Keratinocyte (primary cell): ENCODE data around the gene SDF2L1. TPM values are rescaled to one million over a fixed set of nuclear protein-coding genes. Genes with fewer than 3 reads are reported as not detected.
"Not testable (repeated sequence)": the region's sequence is repeated elsewhere in the genome, so short reads cannot be mapped to it uniquely, and the experiment has no call there.

Experiments
- DNase-seq: peaks from one replicate; pipeline ENCODE4 v3.0.0-alpha.2; 2011; ENCODE audit warnings: low read depth, missing footprints, low spot score
- FAIRE-seq: peaks from 2 replicates; lab custom pipeline; 2011; peaks lifted over from hg19 to GRCh38; lab: Jason Lieb, UNC
- H2AFZ ChIP-seq: 2 replicates; pipeline ENCODE4 v1.6.0; 2012; ENCODE audit warnings: low read length, control low read depth, inconsistent platforms; ENCODE audit not compliant: control insufficient read depth
- H3K27ac ChIP-seq: 2 replicates; pipeline ENCODE4 v1.5.1; 2011; ENCODE audit warnings: low read length; ENCODE audit not compliant: control insufficient read depth, insufficient read depth
- H3K27me3 ChIP-seq: 3 replicates; pipeline ENCODE4 v1.6.0; 2011; ENCODE audit warnings: low read length; ENCODE audit not compliant: control insufficient read depth, insufficient read depth; ENCODE audit errors: extremely low read depth
- H3K36me3 ChIP-seq, 2 experiments: 2 replicates in 1 of 2; 3 replicates in 1 of 2; pipeline ENCODE4 v1.5.1; 2011; ENCODE audit warnings: low read length in 2 of 2, mild to moderate bottlenecking in 1 of 2; ENCODE audit not compliant: control insufficient read depth in 2 of 2, insufficient read depth in 2 of 2; ENCODE audit errors: extremely low read depth in 1 of 2
- H3K4me1 ChIP-seq: 3 replicates; pipeline ENCODE4 v1.5.1; 2011; ENCODE audit warnings: low read length; ENCODE audit not compliant: control insufficient read depth, insufficient read depth; ENCODE audit errors: extremely low read depth
- H3K4me2 ChIP-seq: 3 replicates; pipeline ENCODE4 v1.6.0; 2011; ENCODE audit warnings: low read depth, low read length; ENCODE audit not compliant: control insufficient read depth, insufficient read depth; ENCODE audit errors: extremely low read depth
- H3K4me3 ChIP-seq, 3 experiments: fragments of 200-600 bp in 1 of 3; sonication (generic) in 1 of 3; 2 replicates in 2 of 3; 3 replicates in 1 of 3; pipeline ENCODE4 v1.5.1; 2011 to 2016; ENCODE audit warnings: low read length in 3 of 3, mild to moderate bottlenecking in 3 of 3, control low read depth in 2 of 3, inconsistent platforms in 1 of 3, low read depth in 1 of 3, mixed read lengths in 1 of 3, mixed run types in 1 of 3, moderate library complexity in 1 of 3; ENCODE audit not compliant: control insufficient read depth in 2 of 3, insufficient read depth in 2 of 3; ENCODE audit errors: extremely low read depth in 1 of 3
- H3K79me2 ChIP-seq: 2 replicates; pipeline ENCODE4 v1.6.0; 2012; ENCODE audit warnings: low read length; ENCODE audit not compliant: control insufficient read depth, insufficient read depth
- H3K9ac ChIP-seq: 3 replicates; pipeline ENCODE4 v1.6.0; 2011; ENCODE audit warnings: low read length; ENCODE audit not compliant: control insufficient read depth, insufficient read depth; ENCODE audit errors: extremely low read depth
- H3K9me1 ChIP-seq: 3 replicates; pipeline ENCODE4 v1.6.0; 2011; ENCODE audit warnings: low read length; ENCODE audit not compliant: control insufficient read depth, insufficient read depth; ENCODE audit errors: extremely low read depth
- H3K9me3 ChIP-seq: 2 replicates; pipeline ENCODE4 v1.5.1; 2012; ENCODE audit warnings: low read depth, low read length; ENCODE audit not compliant: control insufficient read depth
- H4K20me1 ChIP-seq: 3 replicates; pipeline ENCODE4 v1.6.0; 2011; ENCODE audit warnings: low read length; ENCODE audit not compliant: control insufficient read depth, insufficient read depth; ENCODE audit errors: extremely low read depth
- CTCF ChIP-seq, 3 experiments: IDR thresholded peaks in 1 of 3; conservative IDR thresholded peaks in 1 of 3; optimal IDR thresholded peaks in 1 of 3; 2 replicates in 2 of 3; 3 replicates in 1 of 3; pipeline versions ENCODE3 to v1.5.1; 2011; ENCODE audit warnings: low read length in 3 of 3, mild to moderate bottlenecking in 3 of 3, moderate library complexity in 2 of 3, control low read depth in 1 of 3, inconsistent platforms in 1 of 3; ENCODE audit not compliant: insufficient read depth in 2 of 3; ENCODE audit errors: extremely low read depth in 1 of 3
- EZH2 ChIP-seq: IDR thresholded peaks from one replicate; pipeline ENCODE4 v1.6.1; 2012; ENCODE audit warnings: inconsistent platforms, mild to moderate bottlenecking, low read length, moderate library complexity
- dilution Hi-C: fragments of 300-500 bp; cut with MboI; formaldehyde crosslinking; loops from one replicate; pipeline ENCODE4 v1.7.0; 2020; ENCODE audit warnings: low sequenced_read_pairs; ENCODE audit not compliant: extremely low pct_ligation_motif_present
- polyA plus RNA-seq, 5 experiments: library from polyadenylated mRNA; depleted of rRNA in 3 of 5; stranded (reverse) in 3 of 5; stranded (forward) in 1 of 5; unstranded in 1 of 5; fragments of >200 nt; gene quantifications; 1 replicate in 1 of 5; 2 replicates in 3 of 5; 3 replicates in 1 of 5; pipeline versions ENCODE4 v1.2.1 to v1.2.3, GENCODE V29; 2011 to 2012; ENCODE audit warnings: missing spikeins in 2 of 5, low read depth in 1 of 5, low replicate concordance in 1 of 5

SDF2L1 gene
- polyA plus RNA-seq, 1 donor (not counting 4 experiments of a cell fraction or from before 2014, with no cell fraction given), result 25.6 TPM

- no peak for DNase-seq
- Histone ChIP-seq H3K27me3 (no peaks in the 10 kb centered on the region), H3K9me1 (no peaks in the 10 kb centered on the region), H3K4me3 (no peak overlapping the region), H3K79me2 (no peaks in the 10 kb centered on the region), H3K4me1 (peaks cover 7% of the 10 kb centered on the region), H4K20me1 (no peaks in the 10 kb centered on the region), H3K4me2 (no peak overlapping the region), H3K9ac (no peak overlapping the region), H3K36me3 (no peaks in the 10 kb centered on the region), H3K27ac (no peak overlapping the region), H2AFZ (no peak overlapping the region), H3K9me3 (no peaks in the 10 kb centered on the region)
- no peak for FAIRE-seq
- TF ChIP-seq CTCF (optimal IDR thresholded peaks at IDR 0.05 in 1 of 3, IDR thresholded peaks at IDR 0.05 in 1 of 3, conservative IDR thresholded peaks at IDR 0.05 in 1 of 3; ENCODE audit: extremely low read depth in 1 of 3, insufficient read depth in 2 of 3, low read length in 3 of 3) (no peak), EZH2 (no peak)
- dilution Hi-C loops, result no loop called here
Measured at GRCh38 chr22:21635771-21636510, 6.2 kb upstream of the SDF2L1 start.

- Histone ChIP-seq H3K79me2 (no peaks in the 10 kb centered on the region), H4K20me1 (no peaks in the 10 kb centered on the region), H3K27ac (no peak overlapping the region), H3K4me3 (no peak overlapping the region), H3K4me1 (peaks cover 13% of the 10 kb centered on the region), H3K27me3 (no peaks in the 10 kb centered on the region), H3K4me2 (no peak overlapping the region), H2AFZ (no peak overlapping the region), H3K9me3 (no peaks in the 10 kb centered on the region), H3K9ac (no peak overlapping the region), H3K9me1 (no peaks in the 10 kb centered on the region), H3K36me3 (no peaks in the 10 kb centered on the region)
- no peak for TF ChIP-seq CTCF (optimal IDR thresholded peaks at IDR 0.05 in 1 of 3, IDR thresholded peaks at IDR 0.05 in 1 of 3, conservative IDR thresholded peaks at IDR 0.05 in 1 of 3; ENCODE audit: extremely low read depth in 1 of 3, insufficient read depth in 2 of 3, low read length in 3 of 3)
- no peak for TF ChIP-seq EZH2
- DNase-seq (no peak), FAIRE-seq (no peak)
- dilution Hi-C loops, result no loop called here
Measured at GRCh38 chr22:21636629-21637218, 5.4 kb upstream of the SDF2L1 start.

DNA sequence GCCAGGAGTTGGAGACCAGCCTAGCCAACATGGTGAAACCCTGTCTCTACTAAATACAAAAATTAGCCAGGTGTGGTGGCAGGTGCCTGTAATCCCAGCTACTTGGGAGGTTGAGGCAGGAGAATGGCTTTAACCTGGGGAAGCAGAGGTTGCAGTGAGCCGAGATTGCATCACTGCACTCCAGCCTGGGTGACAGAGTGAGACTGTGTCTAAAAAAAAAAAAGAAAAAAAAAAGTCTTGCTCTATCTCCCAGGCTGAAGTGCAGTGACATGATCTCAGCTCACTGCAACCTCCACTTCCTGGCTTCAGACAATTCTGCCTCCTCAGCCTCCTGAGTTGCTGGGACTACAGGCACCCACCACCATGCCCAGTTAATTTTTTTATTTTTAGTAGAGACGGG, 4.7 kb upstream of the SDF2L1 start:
- dilution Hi-C loops, FAIRE-seq, H3K9me1 ChIP-seq: not testable (repeated sequence)

More for the DNA sequence above, 4.7 kb upstream of the SDF2L1 start:
- not testable (repeated sequence) for DNase-seq, H3K27ac ChIP-seq, H2AFZ ChIP-seq, H3K36me3 ChIP-seq, H3K4me3 ChIP-seq, H3K9ac ChIP-seq, H3K4me2 ChIP-seq, H4K20me1 ChIP-seq, H3K9me3 ChIP-seq, H3K27me3 ChIP-seq, H3K79me2 ChIP-seq
- peaks cover 14% of the 10 kb centered on the region for H3K4me1 ChIP-seq
